Measurements from ENCODE around the gene MALAT1. TPM values are rescaled to one million over a fixed set of nuclear protein-coding genes. Genes with fewer than 3 reads are reported as not detected.

The MALAT1 gene
- total RNA-seq, 1 experiment from 2014 or later: 6,000 TPM

Other genes starting within 250 kb of the MALAT1 start
- 20.0 TPM for gene POLA2, start 237.1 kb upstream of the MALAT1 start, total RNA-seq (2021; ENCODE audit: unreplicated experiment)
- 15.4 TPM for gene CDC42EP2, start 184.2 kb upstream of the MALAT1 start, total RNA-seq (2021; ENCODE audit: unreplicated experiment)
- 72.0 TPM for gene DPF2, start 165.2 kb upstream of the MALAT1 start, total RNA-seq (2021; ENCODE audit: unreplicated experiment)
- 2.4 TPM for gene TIGD3, start 144.3 kb upstream of the MALAT1 start, total RNA-seq (2021; ENCODE audit: unreplicated experiment)
- gene SLC25A45, start 116.4 kb upstream of the MALAT1 start, total RNA-seq (2021; ENCODE audit: unreplicated experiment): 3.9 TPM
- gene FRMD8, start 112.4 kb upstream of the MALAT1 start, total RNA-seq (2021; ENCODE audit: unreplicated experiment): 35.8 TPM
- 564 TPM for gene NEAT1, start 76.2 kb upstream of the MALAT1 start, total RNA-seq (2021; ENCODE audit: unreplicated experiment)
- gene SCYL1, start 26.0 kb downstream of the MALAT1 start, total RNA-seq (2021; ENCODE audit: unreplicated experiment): 104 TPM
- gene LTBP3, start 59.3 kb downstream of the MALAT1 start, total RNA-seq (2021; ENCODE audit: unreplicated experiment): 248 TPM
- gene ZNRD2, start 71.4 kb downstream of the MALAT1 start, total RNA-seq (2021; ENCODE audit: unreplicated experiment): 66.8 TPM
- 60.0 TPM for gene FAM89B, start 73.5 kb downstream of the MALAT1 start, total RNA-seq (2021; ENCODE audit: unreplicated experiment)
- 105 TPM for gene EHBP1L1, start 77.0 kb downstream of the MALAT1 start, total RNA-seq (2021; ENCODE audit: unreplicated experiment)
- 0.61 TPM for gene KCNK7, start 96.8 kb downstream of the MALAT1 start, total RNA-seq (2021; ENCODE audit: unreplicated experiment)
- gene MAP3K11, start 115.2 kb downstream of the MALAT1 start, total RNA-seq (2021; ENCODE audit: unreplicated experiment): 59.8 TPM
- 50.4 TPM for gene PCNX3, start 116.7 kb downstream of the MALAT1 start, total RNA-seq (2021; ENCODE audit: unreplicated experiment)
- 105 TPM for gene SIPA1, start 139.1 kb downstream of the MALAT1 start, total RNA-seq (2021; ENCODE audit: unreplicated experiment)
- 78.5 TPM for gene RELA, start 163.9 kb downstream of the MALAT1 start, total RNA-seq (2021; ENCODE audit: unreplicated experiment)
- 78.7 TPM for gene KAT5, start 213.2 kb downstream of the MALAT1 start, total RNA-seq (2021; ENCODE audit: unreplicated experiment)
- gene RNASEH2C, start 221.8 kb downstream of the MALAT1 start, total RNA-seq (2021; ENCODE audit: unreplicated experiment): 28.5 TPM

Measured in HCT116 (cell line).